Stimulated activated CD8-positive, alpha-beta memory T cell treated with anti-CD3 and anti-CD28 coated beads, Interleukin-4, amount 100 ng/mL, for 24 hours (primary cell): ENCODE data around the gene NFYB.
"Not testable (repeated sequence)": the region's sequence is repeated elsewhere in the genome, so short reads cannot be mapped to it uniquely, and the experiment has no call there.

Source experiments
- DNase-seq: peaks from one replicate; pipeline ENCODE4 v3.0.0-alpha.2; 2020; ENCODE audit warnings: low read depth

NFYB gene

DNA sequence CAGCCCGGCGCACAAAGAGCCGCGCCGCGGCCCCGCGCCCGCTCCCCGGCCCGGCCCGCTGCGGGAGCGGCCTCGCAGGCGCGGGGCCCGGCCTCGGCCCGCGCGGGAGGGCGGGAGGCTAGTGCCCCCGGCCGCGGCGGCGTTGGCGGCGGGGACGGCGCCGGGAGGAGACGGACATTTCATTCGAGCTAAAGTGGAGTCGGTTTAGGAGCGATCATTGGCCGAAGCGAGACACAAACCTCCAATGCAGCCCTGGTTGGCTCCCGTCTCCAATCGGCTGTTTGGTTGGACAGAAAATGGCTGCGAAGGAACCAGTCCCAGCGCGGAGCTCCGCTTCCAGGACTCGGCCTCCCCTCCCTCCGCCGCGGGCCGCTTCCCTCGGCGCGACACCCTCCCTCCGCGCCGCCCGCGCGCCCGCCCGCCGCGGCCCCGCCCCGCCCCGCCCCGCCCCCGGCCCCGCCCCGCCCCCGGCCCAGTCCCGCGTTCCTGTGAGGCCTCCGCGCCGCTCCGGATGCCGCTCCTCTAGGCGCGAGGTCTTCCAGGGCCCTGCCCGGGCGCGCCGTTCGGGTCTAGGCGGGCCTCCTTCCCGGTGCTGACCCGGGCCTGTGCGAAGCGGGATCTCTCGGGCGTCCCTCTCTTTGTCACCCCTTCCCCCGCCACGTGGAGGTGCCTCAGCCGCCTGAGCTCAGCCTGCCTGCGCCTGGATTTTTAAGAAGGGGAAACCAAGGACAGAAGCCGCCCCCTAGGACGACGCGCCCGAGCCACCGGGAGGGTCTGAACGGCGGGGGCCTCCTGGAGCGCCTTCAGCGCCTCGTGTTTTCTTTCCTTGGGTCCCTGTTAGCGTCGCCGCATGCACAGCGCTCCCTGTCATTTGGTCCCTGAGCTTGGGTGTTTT is at the start of gene NFYB:
Gene NFYB (minus strand): TSS at position 309 of the 895 bp plus-strand sequence. CDS start 2,757 bp downstream, outside the sequence.
- peak; percentile 79 for DNase-seq

DNA sequence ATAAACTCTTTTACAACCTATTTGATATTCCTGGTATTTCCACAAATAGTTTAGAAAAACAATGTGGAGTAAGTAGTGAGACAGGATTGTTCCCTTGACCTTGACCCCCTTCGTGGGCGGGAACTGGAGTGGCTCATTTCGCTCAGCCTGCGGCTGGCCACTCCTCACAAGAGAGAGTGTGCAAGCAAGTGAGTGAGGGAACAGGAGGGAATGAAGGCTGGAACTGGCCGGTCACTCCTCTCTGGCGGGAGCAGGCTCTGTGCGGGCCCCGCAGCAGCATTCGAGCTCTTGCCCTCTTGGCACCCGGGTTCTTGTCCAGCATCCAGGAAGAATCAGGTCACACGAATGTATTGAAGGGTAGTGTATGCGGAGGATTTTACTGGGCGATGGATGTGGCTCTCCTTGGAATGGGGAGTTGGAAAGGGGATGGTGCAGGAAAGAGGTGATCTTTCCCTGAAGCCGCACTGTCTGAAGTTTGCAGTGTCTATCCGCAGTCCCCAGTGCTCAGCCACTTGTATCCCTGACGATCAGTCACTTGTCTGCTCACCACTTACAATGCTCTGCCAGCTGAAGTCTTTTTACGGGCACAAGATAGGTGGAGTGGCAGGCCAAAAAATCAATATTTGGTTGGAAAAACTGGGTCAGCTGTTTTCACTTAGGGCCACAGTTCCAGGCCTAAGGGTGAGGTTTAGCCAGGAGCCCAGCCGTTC is 49.6 kb upstream of the NFYB start:
- DNase-seq = no peak

DNA sequence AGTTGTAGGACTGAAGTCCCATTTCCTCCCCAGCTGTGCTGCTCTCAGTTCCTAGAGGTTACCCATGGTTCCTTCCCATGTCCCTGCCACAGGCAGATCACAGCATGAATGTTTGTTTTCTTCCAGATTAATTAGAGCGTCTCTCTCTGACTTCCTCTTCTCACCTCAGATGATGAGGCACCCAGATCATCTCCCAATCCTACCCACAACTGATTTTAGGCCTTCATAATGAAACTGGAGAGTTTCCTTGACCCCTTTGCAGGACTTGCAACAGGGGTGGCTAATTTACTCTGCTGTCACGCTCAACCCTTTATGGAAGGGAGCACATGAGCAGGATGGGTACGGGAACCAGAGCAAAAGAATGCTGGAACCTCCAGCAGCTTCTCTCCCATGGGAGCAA is 45.4 kb upstream of the NFYB start:
- DNase-seq = no peak

DNA sequence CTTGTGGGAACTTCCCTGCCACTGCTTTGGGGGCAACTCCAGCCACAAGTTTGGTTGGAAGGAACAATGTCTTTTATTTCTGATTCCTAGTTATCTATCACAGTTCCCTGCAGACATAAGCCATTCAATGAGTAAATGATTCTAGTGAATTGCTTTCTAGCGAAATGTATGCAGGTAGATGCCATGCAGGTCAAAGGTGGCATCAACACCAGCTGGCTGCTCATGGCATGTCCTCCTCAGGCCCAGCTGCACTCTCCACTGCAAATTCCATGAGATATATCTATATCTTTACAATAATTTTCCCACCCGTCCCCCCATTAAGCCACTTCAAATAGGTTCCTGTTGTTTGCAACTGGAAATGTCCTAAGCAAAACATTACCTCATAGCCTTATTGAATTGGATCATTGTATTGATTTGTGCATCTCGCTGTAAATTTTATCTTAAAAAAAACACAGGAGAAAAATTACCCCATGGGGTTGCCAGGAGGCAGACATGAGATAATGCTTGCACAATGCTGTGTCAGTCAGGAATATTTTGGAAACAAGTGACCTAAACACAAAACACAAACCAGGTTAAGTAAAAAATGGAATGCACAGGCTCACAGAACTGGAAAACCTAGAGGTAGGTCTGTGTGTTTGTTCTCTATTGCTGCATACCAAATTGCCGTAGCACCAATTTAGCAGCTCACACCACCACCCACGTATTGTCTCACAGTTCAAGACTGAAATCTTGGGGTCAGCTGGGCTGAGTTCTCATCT is 44.8 kb upstream of the NFYB start:
- DNase-seq = no peak

DNA sequence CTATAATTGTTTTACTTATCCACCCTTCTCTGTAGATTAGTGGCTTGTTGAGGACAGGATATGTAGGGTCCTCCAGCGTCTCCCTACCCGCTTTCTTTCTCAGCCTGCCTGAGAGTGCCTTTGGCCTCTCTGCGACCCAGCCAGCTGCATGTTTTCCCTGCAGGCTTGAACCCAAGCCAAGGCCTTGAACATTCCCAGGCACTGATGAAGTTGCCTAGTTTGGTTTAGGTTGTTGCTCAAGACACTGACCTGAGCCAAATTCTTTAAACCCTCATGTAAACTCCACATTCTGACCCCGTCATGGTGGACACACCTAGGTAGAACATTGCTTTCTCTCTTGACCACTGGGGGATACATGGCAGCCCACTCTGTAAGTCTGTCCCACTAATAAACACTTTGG is 44.1 kb upstream of the NFYB start:
- no peak for DNase-seq

DNA sequence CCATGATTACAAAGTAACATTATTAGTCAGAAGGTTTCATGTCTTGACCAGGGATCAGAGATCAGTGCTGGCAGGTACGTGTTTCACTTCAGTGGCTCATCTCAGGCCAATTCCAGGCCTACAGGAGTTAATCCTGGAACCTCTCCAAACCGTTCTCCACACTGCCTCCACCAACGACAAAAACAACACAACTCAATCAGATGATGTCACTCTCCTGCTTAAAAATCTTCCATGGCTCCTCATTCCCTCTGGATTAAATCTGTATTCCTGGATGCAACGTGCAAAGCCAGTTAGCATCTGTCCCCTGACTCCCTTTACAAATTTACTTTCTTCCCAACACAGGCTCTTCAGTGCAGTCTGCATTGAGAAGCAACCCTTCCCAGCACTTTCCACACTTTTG is 43.3 kb upstream of the NFYB start:
- no peak for DNase-seq

DNA sequence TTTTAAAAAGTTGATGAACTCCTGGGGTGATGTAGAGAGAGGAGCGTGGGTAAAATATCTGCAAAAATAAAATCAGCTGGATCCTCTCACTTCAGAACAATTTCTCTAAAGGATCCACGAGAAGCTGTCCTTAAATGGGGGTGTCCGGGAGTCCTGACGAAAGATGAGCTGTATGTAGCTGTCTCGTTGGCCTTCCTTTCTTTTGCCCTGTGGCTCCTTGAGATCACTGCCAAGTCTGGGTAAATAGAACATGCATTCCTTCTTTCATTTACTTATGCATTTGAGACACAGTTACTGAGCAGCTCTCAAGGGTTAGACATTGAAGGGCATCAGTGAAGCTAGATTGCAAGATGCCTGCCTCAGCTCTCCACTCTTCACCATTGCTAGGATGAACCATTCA is 42.4 kb upstream of the NFYB start:
- no peak for DNase-seq

DNA sequence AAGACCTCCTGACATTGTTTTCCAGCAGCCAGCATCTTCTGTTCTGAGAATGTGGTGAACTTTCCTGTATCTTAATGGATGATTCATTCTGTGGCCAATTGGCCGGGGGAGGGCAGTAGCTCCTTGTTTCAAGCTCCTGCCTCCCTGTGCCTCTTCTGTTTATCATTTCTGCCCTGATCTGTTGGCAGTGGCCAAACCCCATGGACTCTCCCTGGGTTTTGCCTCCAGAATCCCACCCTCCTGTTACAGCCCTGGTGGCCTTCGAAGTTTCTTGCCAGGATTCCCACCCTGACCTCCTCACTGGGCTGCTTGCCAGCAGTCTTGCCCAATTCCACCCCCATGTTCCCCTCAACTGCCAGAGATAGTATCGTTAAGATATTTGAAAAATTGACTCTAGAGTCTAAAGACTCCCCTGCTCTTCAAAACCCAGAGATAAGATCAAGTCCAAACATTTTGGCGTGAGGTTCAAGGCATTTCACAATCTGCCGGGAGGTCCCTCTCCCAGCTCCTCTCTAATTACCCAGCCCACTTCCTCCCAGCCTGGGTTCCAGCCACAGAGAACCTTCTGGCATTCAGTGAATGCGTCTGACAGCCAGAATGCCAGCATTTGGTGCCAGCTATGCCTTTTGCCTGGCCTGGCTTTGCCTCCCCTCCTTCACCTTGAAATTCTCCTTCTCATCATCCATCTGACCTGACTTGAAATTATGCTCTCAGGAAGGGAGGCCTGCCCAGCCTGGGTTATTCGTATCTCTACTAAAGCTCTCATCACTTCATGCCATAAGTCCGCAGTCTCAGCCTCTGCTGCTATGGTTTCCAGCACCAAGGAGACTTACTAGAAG is 39.9 kb upstream of the NFYB start:
- DNase-seq = no peak

DNA sequence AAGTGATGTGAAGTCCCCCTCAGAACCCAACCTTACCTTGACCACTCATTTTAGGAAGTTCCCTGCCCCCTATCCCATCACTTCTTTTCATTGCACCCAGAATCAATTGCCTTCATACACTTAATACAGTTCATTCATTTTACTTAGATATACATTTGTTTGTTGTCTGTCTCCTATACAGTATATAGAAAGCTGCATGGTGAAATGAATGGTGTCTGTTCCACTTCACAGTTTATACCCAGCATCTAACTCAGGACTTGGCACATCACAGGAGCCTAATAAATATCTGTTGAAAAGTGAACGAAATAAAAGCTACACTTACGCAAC is 39.3 kb upstream of the NFYB start:
- no peak for DNase-seq

DNA sequence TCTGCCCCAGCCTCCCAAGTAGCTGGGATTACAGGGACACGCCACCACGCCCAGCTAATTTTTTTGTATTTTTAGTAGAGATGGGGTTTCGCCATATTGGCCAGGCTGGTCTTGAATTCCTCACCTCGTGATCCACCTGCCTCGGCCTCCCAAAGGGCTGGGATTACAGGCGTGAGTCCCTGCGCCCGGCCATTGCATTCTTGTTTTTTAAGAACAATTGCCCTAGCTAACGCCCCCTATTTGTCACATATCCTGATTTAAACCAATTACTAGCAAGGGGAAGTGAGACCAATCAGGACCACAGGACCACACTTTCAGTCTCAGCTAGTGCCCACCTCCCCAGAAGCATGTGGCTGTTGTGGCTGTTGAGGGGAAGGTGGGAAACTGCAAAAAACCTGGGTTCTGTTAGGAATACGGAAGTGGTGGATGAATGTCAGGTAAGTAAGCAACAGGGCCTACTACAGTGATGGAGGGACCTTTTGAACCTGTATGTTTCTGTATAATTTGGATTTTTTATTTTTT is 37.8 kb upstream of the NFYB start:
- DNase-seq = no peak

DNA sequence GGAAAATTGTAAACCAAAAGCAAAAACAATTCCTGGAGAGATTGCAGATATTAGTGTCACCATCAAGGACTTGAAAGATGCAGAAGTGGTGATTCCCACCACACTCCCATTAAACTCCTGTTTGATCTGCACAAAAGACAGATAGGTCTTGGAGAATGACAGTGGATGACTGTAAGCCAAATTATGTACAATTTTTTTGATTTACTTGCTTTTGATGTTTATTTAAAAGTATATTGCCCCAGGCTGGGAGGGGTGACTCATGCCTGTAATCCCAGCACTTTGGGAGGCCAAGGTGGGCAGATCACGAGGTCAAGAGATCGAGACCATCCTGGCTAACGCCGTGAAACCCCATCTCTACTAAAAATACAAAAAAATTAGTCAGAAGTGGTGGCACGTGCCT is 35.8 kb upstream of the NFYB start:
- DNase-seq = not testable (repeated sequence)

DNA sequence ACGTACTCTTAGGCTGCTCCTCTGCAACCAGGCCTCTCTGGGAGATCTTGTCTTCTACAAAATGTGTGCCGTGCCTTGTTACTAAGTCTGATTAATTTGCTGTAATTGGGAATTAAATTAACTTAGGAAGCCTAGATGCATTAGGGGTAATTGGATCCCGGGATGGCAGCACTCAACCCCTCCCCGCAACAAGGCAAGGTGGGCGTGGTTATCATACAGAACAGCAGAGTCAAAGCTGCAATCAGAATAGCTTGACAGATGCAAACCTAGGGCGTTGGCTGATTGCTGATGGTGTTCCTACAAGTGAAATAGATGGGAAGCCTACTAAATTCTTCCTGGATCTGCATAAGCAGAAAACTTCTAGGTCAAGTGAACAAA is 34.5 kb upstream of the NFYB start:
- DNase-seq = no peak

DNA sequence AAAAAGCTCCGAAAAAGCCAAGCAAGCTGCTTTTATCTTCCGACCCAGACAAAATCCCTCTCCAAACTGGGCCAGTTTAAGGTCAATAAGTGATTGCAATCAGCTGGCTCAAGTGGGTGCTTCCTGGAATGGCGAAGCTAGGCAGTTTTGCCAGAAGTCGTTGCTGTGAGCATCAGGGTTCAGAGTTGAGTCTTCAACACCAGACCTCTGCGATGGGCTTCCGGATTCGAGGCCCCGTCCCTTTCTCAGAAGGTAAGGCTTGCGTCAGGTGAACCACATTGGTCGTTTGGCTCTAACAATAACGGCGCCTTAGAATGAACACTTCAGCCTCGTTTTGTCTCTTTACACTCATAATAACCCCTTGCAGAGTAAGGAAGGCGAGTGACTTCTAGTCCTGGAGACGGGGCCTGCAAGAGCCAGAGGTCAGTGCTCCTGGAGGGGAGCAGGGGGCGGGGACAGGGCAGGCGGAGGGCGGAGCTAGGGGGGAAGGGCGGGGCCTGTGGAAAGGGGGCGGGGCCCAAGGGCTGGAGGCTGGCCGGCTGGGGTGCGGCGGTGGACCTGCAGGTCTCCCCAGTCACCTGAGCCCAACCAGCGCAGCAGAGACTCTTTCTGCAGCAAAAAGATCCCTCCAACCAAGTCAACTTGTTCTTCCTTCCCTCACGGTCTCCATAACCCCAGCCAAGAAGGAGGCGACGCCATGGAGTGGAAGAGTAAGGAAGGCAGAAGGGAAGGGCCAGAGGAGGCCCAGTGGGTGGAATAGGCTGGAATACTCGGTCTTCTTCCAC is 34.0 kb upstream of the NFYB start:
- DNase-seq = no peak

DNA sequence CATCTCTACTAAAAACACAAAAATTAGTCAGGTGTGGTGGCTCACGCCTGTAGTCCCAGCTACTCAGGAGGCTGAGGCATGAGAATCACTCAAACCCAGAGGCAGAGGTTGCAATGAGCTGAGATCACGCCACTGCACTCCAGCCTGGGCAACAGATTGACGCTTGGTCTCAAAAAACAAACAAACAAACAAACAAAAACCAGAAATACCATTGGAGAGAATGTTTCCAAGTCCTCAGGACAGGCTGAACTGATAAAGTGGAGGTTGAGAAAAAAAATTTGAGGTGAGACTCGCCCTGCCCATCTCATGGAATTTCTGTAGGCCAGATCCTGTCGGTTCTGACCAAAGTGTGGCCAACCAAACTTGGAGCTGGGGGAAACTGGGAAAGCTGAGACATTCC is 30.6 kb upstream of the NFYB start:
- no peak for DNase-seq

DNA sequence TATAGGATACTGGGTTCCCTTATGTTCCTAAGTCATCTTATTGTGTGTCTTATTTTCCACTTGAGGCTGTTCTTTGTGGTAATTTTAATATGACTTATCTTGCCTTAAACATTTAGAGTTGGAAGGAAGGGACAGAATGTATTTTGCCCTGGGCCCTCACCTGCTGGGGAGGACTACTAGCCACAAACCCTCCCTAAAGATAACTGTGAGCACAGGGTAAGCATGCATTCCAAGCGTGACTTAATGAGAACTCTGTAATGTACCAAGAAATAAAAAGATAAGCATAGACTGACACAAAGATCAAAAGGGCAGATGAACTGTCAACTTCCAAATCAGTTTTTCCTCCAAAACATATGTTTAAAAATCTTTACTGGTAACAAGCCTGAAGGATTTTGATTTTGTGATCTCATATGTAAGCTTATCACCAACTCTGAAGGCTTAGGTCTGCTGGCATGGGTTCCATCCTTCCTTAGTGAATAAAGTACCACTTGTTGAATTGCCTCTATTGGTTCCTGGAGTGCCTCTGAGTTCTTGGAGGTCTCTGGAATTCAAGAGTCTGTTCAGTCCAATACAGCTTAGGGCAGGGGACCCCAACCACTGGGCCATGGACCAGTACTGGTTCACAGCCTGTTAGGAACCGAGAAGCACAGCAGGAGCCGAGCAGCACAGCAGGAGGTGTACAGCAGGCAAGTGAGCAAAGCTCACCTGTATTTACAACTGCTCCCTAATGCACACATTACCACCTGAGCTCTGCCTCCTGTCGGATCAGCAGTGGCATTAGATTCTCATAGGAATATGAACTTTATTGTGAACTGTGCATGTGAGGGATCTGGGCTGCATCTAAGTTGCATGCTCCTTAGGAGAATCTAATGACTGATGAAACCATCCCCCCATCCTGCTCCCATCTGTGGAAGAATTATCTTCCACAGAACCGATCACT is 29.8 kb upstream of the NFYB start:
- DNase-seq = no peak

DNA sequence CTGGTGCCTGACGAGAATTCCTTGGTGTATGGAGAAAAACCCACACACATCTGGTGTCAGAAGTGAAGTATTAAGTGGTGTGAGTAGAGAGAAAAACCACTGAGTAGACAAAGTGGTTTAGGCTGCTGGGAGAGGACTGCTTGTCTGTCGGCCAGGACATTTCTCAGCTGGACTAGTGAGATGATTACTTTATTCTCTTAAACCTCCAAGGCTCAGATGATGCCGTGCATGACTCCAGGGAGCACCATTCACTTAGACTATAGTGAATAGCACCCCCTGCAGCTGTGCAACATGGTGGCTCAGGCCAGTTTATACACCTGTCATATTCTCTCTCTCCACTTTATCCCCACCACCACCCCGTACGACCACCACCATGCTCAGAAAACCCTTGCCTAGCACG is 28.5 kb upstream of the NFYB start:
- DNase-seq = no peak

DNA sequence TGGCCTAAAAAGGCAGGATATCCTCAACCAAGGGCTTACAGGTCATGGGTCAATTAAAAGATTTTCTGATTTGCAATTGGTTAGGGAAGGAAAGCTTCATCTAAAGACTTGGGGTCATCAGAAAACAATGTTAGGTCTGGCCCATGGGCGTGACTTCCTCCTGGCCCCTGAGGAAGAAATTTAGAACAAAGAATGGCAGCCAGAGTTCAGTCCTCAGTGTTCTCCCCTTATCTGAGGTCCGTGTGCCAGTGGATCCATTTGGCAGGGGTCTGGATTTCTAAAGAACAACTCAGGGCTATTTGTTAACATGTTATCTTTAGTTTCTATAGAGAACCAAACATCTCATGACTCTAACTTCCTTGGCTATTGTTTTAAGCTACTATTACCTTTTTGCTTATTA is 27.8 kb upstream of the NFYB start:
- no peak for DNase-seq

DNA sequence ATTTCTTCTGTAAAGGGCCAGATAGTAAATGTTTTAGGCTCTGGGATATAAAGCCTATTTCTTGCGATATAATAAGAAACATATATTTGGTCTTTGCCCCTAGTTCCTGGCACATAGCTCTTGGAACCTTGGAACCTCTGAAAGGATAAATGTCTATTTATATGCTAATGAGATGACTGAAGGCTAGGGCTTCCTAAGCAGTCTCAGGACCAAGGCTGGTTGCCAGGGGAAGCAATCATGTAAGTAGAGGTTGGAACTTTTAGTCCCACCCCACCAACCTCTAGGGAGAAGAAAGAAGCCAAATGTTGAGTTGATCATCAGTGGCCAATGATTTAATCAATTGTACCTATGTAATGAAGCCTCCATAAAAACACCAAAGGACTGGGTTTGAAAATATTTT is 26.6 kb upstream of the NFYB start:
- no peak for DNase-seq

DNA sequence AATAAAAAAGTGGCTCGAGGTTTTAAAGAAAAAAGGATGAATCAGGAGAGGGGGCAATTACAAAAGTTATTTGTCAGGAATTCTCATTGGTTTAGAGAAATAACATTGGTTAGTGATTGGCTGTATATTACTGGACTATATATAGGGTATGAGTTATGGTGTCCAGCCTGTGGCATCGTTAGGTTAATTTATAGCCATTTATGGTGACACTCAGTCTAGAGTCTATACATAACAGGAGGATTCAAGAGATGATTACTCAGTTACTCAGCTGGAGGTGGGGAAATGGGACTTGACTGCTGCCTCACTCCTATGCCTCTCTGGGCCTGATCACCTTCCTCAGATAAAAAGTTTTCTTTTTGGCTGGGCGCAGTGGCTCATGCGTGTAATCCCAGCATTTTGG is 25.6 kb upstream of the NFYB start:
- DNase-seq = no peak

DNA sequence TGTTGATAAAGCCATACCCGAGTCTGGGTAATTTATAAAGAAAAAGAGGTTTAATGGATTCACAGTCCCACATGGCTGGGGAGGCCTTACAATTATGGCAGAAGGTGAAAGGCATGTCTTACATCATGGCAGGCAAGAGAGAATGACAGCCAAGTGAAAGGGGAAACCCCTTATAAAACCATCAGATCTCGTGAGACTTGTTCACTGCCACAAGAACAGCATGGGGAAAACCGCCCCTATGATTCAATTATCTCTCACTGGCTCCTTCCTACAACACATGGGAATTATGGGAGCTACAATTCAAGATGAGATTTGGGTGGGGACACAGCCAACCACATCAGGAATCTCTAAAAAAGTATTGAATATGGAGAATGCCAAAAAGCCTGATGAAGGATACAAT is 25.0 kb upstream of the NFYB start:
- not testable (repeated sequence) for DNase-seq
